NCI-H2081 treated with DMSO at 0.1 percent for 48 hours (cell line): ENCODE measurements around the gene UBAC1.

Source experiments
- DNase-seq: peaks from one replicate; lab custom pipeline; 2025; lab: John Stamatoyannopoulos, UW

Gene UBAC1, protein sequence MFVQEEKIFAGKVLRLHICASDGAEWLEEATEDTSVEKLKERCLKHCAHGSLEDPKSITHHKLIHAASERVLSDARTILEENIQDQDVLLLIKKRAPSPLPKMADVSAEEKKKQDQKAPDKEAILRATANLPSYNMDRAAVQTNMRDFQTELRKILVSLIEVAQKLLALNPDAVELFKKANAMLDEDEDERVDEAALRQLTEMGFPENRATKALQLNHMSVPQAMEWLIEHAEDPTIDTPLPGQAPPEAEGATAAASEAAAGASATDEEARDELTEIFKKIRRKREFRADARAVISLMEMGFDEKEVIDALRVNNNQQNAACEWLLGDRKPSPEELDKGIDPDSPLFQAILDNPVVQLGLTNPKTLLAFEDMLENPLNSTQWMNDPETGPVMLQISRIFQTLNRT

DNA sequence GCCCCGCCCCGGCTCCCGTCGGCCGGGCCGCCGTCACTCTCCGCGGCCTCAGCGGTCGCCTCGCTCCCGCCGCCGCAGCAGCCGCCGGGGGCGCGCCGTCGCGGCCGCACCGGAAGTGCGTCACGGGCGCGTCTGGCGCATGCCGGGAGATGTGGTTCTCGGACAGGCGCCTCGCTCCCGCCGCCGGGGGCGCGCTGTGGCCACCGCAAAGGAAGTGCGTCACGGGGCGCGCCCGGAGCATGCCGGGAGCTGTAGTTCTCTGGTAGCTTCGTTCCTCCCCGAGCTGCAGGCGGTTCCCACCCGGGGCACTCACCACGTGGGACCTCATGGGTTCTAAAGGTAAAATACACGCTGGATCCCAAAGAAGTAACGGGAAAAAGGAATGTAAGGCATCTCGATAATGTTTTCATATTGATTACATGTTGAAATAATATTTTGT lies at the start of gene UBAC1:
TSS of gene UBAC1 (minus strand) at position 97 of the 439 bp plus-strand sequence. CDS start 211 bp downstream, outside the sequence.
- peak; percentile 84 for DNase-seq

DNA sequence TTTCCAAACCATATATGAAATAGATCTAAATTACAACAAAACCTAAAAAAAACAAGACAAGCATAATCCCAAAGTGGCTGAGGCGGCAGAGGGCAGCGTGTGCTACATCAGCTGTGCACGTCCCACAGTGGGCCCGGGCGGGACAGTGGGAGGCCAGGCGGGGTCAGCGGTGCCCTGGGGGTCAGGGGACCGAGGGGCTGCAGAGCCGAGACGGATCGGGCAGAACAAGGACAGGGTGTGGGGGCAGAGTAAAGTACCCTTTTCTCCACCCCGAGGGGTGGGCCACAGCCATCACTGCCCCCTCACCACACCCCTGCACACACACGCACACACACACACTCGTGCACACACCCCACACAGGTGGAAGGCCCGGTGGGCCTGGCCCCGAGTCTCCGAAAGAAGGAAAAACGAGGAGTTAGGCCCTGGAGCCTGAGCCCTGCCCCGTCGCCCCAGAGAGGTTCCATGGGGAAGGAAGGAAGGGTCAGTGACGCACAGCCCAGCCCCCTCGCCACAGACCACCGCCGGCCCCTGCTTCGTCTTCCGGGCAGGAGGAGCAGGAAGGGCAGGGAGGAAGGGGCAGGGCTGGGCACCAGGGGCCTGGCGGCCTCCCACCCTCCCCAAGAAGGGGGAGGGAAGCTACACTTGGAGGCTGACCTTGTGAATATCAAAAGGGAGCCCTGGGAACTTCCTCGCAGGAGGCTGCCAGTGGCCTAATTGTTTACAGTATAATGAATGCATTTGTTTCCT lies 49.6 kb upstream of the UBAC1 start:
- no peak for DNase-seq

DNA sequence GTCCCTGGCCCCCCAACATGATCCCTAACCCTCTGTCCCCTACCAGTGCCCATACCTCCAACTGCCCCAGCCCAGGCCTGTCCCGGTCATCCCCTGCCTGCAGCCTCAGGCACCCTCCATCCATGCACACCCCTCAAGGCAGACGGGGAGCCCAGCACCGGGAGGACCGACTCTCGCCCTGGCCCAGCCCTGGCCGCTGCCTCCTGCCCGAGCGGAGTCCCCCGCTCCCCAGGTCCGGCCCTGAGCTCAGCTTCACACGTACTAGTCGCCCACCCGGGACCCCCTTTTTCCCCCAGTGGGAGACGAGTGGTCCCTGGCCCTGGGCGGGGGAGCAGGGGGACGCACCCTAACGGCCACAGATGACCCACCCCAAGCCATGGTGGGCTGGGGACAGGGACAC lies 49.0 kb upstream of the UBAC1 start:
- DNase-seq = no peak

DNA sequence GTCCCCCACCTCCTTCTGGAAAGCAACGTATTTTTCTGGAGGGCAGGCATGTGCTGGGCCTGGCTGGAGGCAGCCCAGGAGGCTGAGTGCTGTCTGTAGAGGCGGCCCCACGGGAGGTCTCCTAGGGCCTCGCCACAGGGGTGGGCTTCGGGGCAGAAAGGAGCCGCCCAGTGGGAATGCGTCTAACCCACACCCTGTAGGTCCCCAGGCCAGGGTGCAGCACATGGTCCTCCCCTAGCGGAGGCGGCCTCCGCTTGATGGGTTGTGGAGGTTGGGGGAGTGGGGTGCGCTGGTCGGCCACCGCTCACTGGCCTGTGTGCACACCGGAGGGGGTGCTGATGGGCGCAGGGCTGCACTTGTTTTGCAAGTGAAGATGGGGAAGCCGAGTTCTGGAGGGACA lies 48.3 kb upstream of the UBAC1 start:
- no peak for DNase-seq

DNA sequence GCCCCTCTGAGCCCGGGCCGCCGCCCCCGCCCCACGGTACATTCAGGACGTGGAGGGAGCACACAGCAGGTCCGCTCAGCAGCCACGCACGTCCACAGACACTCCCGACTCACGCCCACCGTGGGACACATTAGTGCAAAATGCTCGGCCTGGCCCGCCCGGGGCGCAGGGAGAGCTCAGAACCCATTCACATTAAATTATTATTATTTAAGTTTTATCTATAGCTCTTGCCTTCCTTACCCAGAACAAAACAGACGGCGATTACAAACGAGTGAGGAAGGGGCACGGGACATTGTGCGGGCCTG lies 47.5 kb upstream of the UBAC1 start:
- no peak for DNase-seq

DNA sequence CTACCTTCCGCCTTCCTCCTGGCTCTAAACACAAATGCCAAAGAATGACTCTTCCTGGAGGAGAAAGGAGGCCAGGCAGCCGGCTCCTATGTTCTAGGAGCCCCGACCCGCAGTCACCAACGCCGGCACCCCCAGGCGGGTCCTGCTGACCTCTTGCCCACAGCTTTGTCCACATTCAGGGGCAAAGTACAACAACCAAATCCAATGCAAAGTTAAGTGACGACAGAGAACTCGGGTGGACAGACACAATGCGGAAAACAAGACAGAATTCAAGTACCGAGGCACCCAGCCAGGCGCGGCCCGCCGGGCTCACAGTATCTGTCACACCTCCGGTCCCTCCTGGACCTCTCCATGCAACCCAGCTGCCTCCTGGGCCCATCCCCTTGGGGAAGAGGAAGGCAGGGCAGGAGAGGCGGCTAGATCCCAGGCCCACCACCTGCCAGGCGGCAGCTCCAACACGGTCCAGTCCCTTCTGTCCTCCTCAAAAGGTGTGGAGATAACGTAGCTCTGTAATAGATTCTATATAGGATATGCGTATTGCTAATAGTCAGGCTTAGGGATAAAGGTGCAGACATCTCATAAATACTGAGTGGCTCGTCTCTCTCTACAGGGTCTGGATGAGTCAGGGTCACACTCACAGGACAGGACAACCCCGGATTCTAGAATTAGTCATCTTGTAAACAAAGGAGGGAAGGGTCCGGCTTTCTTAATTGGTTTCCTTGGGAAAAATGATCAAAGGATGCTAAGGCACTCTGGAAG lies 46.9 kb upstream of the UBAC1 start:
- no peak for DNase-seq

DNA sequence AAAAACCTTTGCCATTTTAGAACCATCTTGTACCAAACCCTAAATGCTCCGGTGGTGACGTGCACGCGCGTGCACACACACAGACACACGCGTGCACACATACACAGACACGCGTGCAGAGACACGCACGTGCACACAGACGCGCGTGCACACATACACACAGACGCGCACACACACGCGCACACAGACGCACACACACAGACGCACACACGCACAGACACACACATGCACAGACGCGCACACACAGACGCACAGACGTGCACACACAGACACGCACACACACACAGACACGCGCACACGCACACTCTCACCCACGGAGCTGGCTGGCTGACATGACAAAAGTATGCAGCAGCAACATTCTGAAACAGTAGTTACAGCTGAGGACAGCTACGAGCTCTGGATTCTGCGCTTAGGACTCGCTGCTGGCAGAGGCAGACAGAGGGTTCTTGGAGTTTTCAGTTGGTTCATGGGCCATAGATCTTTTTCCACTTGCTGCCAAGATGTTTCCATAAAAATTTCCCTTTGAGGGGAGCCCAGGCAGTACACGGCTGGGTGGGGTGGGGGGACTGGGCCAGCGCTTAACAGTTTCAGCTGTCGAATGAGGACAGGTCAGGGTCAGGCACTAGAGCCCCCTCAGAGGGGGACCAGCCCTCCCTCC lies 46.2 kb upstream of the UBAC1 start:
- no peak for DNase-seq

DNA sequence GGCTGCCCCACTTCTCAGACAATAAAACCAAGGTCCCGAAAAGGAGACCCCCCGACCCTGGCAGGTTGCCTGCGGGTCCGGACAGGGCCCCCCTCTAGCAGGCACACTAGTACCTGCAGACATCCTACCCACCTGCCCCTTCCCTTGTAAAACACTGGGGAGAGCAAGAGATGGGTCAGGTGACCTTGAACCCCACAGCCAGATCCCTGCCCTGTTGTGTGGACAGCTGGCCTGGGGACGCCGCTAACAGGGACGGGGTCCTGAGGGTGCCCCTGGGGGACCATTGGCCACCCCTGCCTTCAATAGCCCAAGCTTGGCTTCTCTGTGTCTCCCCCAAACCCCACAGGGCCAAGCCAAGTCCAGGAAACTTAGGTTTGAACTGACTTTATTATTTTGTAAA lies 45.0 kb upstream of the UBAC1 start:
- no peak for DNase-seq

DNA sequence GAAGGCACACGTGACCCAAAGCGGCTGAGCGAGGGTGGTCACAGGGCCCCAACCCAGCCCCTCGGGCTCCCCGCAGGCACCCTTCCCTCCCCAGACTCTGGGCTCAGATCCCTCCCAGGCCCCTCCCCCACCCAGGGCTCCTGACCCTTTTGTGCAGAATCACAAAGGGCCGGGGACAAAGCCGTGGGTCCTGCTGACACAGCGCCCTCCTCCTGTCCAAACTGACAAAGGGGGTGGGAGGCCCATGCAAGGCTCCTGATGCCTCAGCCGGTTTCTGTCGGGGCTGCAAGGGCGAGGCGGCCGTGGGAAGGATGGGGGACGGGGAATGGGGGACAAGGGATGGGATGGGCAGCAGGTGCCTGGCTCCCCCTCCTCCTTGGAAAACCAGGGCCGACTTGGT lies 43.5 kb upstream of the UBAC1 start:
- no peak for DNase-seq

DNA sequence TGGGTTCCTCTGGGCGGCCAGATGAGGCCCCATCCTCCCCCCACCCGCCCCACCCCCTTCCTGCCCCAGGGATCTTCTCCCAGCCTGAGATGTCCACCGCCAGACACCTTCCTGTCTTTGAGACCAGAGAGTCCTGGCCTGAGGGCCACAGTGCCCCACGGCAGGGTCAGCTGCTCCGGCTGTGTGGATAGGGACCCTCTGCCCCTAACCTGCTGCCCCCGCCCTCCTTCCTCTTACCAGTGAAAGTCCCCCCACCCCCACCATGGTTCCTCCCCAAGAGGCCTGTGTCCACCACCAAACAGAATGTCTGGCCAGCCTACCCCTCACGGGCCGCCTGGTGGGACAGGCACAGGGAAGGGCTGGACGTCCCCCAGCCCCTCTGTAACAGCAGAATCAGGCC lies 43.0 kb upstream of the UBAC1 start:
- DNase-seq = no peak

DNA sequence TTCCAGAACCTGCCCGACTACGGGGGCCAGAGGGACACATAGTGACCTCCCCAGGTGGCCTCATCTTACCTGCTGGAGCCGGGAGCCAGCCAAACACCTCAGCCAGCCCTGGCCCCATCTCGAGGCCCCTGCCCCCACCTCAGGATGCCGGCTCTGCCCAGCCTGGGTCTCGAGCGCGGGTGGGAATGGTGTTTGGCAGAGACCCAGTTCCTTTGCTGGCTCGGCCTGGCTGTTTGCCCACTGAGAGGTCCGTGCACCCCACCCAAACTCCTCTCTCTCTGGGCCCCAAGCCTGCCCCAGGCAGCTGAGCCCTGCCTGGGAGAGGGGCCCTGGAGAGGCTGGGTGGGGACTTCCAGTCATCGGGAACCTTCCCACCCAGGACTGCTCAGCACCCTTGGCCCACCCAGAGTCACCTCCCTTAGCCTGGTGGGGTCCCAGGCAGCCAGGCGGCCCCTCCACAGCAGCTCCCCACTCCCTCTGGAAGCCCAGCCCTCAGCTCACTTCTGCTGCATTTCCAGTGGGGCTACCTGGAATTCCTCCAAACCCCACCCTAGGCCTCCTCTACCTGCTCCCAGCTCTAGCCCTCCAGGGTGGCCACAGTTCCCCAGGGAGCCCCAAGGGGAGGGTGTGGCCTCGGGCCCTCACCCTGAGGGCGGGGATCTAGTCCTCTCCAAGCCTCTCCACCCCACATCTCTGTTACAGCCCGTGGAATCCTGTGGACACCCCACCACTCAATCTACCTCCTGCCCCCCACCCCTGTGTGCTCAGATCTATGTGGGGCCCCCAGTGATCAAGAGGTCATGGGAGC lies 42.4 kb upstream of the UBAC1 start:
- DNase-seq = no peak

DNA sequence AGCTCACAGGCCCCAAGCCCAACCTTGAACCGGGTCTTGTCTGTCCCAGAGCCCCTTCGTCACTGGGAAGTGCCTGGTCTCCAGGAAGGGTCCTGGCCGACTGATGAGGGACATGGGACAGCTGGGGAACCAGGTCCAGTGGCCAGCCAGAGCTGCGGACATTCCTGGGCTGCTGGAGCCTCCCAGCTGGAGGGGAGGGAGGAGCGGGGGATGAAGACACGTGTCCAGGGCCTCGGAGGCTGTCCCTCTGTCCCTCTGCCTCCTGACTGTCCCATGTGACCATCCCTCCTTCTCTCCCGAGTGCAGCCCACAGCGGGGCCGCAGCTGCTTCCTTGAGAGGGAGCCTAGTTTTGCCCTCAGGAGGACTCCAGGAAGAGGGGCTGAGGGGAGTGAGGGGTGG lies 41.7 kb upstream of the UBAC1 start:
- DNase-seq = no peak

DNA sequence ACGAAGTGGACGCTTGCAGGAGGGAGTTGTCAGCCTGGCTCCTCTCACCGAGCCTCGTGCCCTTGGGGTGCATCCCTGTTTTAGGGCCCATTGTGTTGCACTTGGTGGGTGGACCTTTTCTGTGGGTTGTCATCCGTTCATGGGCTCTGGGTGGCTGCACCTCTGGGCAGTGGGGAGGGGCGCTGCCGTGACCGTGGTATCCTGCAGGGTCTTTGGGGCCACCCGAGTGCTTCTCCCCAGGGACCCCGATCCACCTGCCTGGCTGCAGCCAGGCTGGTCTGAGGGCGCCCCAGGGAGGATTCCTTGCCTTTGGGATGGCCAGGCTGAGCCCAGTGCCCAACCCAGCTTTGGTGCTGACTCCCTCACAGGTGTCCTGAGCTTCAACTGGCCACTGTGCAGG lies 41.0 kb upstream of the UBAC1 start:
- no peak for DNase-seq

DNA sequence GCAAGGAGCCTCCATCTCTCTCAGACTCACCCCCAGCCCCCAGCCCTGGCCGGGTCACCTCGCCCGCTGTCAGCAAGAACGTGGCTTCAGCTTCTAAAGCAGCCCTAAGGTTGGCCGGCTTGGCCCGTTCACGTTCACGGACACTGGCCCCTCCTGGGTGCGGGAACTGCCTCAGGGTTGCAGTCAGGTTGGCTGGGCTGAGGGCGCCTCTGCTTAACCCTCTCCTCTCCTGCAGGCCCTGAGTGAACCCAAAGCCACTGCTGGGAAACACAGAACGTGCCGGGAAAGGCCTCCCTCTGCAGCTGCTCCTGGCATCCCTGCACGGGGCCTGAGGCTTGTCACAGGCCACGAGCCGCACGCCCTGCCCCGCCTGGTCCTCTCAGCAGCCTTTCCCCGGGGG lies 40.1 kb upstream of the UBAC1 start:
- DNase-seq = no peak

DNA sequence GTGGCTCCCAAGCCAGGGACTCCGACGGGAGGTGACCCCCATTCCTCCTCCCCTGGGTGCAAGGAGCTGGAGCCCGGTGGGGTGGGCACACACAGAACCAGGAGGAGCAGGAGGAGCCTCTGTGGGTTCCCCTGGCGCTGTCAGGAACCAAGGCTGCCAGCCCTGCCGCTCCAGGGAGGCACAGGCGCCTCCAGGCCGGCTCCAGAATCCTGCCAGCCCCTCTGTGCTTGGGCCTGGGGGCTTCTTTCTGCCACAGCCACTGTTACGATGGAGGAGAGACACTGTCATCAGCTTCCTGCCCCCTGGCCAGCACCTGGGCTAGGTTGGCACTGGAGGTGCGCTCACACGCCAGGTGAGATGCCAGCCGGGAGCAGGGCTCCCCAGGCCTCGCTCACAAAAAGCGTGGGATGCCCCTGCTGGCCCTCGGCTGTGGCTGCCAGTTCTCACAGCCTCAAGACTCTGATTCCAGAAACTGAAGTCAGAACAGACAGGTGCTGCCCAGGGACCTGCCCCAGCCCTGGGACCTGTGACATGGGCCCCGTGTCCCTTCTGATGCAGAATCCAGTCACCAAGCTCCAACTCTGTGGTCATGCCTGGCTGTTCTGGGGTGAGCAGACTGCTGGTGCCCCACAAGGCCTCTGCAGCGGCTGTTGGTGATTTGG lies 37.4 kb upstream of the UBAC1 start:
- DNase-seq = no peak

DNA sequence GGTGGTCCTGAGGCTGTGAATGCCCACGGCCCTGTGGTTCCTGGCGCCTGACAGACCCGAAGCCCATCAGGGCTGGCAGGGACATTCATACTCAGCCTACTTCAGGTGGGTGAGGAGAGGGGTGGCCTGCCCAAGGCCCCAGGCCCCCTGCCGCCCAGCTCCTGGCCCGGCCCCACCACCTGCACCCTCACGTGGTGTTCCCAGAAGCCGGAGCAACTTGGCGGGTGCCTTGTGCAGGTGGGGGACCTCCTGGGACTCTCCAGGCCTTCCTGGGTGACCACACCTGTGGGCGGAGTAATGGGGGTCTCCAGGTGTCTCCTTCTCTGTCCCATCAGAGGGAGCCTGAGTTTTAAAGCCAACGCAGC lies 36.8 kb upstream of the UBAC1 start:
- DNase-seq = no peak

DNA sequence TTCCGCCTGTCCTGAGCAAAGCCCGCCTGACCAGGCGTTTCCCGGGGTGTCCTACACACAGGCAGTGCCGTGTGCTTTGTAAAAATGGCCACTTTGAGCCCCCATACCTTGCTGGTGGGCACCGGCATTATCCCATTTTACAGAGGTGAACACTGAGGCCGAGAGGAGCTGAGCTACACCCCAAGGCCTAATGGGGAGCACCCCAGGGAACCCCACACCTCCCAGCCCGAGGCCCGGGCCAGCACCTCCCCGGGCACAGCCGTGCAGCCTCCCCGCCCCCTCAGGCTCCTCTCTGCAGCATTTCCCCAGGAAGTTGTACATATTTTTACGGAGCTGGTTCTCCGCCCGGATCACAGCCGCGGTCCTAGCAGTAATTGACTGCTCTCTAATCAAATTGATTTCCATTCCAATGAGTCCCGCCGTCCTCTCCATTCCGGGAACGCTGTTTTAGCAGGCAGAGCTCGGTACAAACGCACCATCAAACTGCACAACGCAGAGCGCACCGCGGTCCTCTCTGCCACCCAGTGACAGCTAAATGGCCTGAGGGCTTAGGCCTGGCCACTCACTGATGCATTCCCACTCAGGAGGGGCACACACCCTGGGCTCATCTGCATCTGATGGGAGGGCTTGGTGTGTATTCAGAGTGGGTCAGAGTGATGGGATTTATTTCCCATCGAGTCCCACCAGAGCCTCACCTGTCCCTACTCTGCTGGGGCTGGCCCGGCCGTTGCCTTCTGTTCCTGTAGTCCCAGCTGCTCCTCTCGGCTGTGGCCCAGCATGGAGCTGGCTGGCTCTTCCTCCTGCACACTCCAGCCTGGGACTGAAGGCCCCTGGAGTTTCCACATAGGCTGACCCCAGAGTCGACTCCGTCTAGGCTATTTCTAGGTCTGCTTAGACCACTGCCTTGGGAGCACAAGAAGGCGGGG lies 36.2 kb upstream of the UBAC1 start:
- DNase-seq = no peak

DNA sequence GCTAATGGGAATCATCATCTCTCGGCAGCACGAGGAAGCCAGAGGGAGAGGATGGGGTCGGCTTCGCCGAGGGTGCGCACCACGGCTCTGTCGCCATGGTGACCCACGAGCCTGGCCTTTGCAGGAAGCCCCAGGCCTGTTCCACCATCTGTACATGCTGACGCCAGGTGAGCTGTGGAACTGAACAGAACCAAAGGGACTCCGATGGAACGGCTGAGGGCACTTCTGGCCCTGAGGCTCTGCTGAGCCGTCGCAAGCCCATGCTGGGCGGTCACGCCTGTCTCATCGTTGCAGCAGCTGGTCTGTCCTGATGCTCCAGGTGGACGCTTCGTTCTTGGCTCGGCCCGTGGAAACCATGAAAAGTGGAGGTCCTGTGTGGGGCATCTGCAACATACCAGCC lies 34.6 kb upstream of the UBAC1 start:
- DNase-seq = no peak

DNA sequence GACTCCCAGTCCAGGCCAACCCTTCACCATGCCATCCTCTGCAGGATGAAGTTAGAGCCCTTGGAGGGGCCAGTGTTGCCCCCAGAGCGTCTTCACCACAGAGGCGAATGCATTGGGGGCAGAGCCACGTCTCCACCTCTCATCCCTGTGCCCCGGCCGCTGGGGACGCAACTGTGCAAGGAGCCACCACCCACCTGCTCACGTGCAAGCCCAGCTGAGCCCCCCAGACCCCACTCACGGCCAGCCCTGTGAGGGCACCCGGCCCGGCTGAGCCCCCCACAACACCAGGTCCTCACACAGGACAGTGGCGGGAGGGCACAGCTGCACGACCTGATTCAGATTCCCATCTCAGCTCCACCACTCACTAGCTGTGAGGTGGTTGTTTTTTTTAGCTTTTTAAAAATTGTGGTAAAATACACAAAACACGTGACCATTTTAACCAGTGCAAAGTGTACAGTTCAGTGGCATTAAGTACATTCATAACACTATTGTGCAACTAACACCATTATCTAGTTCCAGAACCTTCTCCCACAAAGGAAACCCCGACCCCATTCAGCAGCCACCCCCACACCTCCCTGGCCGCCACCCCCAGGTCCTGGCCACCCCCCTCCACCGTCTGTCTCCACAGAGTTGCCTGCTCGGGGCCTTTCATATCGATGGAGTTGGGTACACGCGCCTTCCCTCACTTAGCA lies 33.5 kb upstream of the UBAC1 start:
- DNase-seq = no peak
